OCI-LY1 (cell line): ENCODE results near the gene NR6A1.

ENCODE experiments used
- H2AFZ ChIP-seq: fragments of 200-600 bp; sonication (generic), shearing (Covaris generic); 2 replicates; pipeline ENCODE4 v1.6.0; 2014; ENCODE audit warnings: antibody characterized with exemption, mild to moderate bottlenecking, low read length
- H3F3A ChIP-seq: fragments of 200-600 bp; sonication (generic), shearing (Covaris generic); 2 replicates; pipeline ENCODE4 v1.6.0; 2014; ENCODE audit warnings: mild to moderate bottlenecking, antibody characterized with exemption, low read length, moderate library complexity; ENCODE audit not compliant: insufficient read depth
- H3K27ac ChIP-seq: fragments of 200-600 bp; sonication (generic); 2 replicates; pipeline ENCODE4 v1.5.1; 2014; ENCODE audit warnings: low read length, mixed run types, mild to moderate bottlenecking, low read depth; ENCODE audit not compliant: poor library complexity, severe bottlenecking
- H3K27me3 ChIP-seq: fragments of 200-600 bp; sonication (generic); 2 replicates; pipeline ENCODE4 v1.6.0; 2014; ENCODE audit warnings: antibody characterized with exemption, mild to moderate bottlenecking, low read length, moderate library complexity; ENCODE audit not compliant: insufficient read depth
- H3K36me3 ChIP-seq: fragments of 200-600 bp; sonication (generic); 2 replicates; pipeline ENCODE4 v1.6.1; 2014; ENCODE audit warnings: mild to moderate bottlenecking, antibody characterized with exemption, low read length, moderate library complexity, mixed read lengths; ENCODE audit not compliant: insufficient read depth
- H3K4me1 ChIP-seq: fragments of 200-600 bp; sonication (generic); 2 replicates; pipeline ENCODE4 v1.5.1; 2014; ENCODE audit warnings: mild to moderate bottlenecking, low read length, moderate library complexity; ENCODE audit not compliant: insufficient read depth, severe bottlenecking
- H3K4me2 ChIP-seq: fragments of 200-600 bp; sonication (generic), shearing (Covaris generic); 2 replicates; pipeline ENCODE4 v1.6.1; 2014; ENCODE audit warnings: low read length
- H3K4me3 ChIP-seq: fragments of 200-600 bp; sonication (generic); 2 replicates; pipeline ENCODE4 v1.5.1; 2014; ENCODE audit warnings: low read length, low read depth, mild to moderate bottlenecking, mixed read lengths; ENCODE audit not compliant: poor library complexity, severe bottlenecking
- H3K79me2 ChIP-seq: fragments of 200-600 bp; shearing (Covaris generic); 2 replicates; pipeline ENCODE4 v1.6.1; 2016; ENCODE audit warnings: mixed run types, low read length, mixed read lengths; ENCODE audit not compliant: insufficient read depth
- H3K9ac ChIP-seq: fragments of 200-600 bp; sonication (generic), shearing (Covaris generic); 2 replicates; pipeline ENCODE4 v1.6.1; 2014; ENCODE audit warnings: mild to moderate bottlenecking, low read length, mixed read lengths
- H3K9me2 ChIP-seq: fragments of 200-600 bp; sonication (generic), shearing (Covaris generic); 2 replicates; pipeline ENCODE4 v1.6.1; 2014; ENCODE audit warnings: low read depth, mild to moderate bottlenecking, low read length, mixed read lengths
- H3K9me3 ChIP-seq: fragments of 200-600 bp; shearing (Covaris generic); 2 replicates; pipeline ENCODE4 v1.6.1; 2014; ENCODE audit warnings: low read length, mixed read lengths
- H4K20me1 ChIP-seq: fragments of 200-600 bp; sonication (generic), shearing (Covaris generic); 2 replicates; pipeline ENCODE4 v1.6.0; 2016; ENCODE audit warnings: mild to moderate bottlenecking, low read length; ENCODE audit not compliant: insufficient read depth
- CTCF ChIP-seq: fragments of 200-600 bp; sonication (generic), shearing (Covaris generic); IDR thresholded peaks from 2 replicates; pipeline ENCODE4 v1.5.1; 2017; ENCODE audit warnings: mild to moderate bottlenecking, antibody characterized with exemption, low read length, moderate library complexity, mixed read lengths
- EZH2 ChIP-seq: fragments of 200-600 bp; sonication (generic), shearing (Covaris generic); IDR thresholded peaks from 2 replicates; pipeline ENCODE4 v1.8.0; 2017; ENCODE audit warnings: borderline replicate concordance, mixed run types, mild to moderate bottlenecking, antibody characterized with exemption, low read length, moderate library complexity, mixed read lengths

The NR6A1 gene

GRCh38 chr9:124628741-124629140 is 142.4 kb downstream of the NR6A1 start:
- no peak overlapping the region for H3K4me2 ChIP-seq

GRCh38 chr9:124626276-124626675 is 144.8 kb downstream of the NR6A1 start:
- H3K36me3 ChIP-seq: no peaks in the 10 kb centered on the region
- H3K9me3 ChIP-seq: no peaks in the 10 kb centered on the region
- no peaks in the 10 kb centered on the region for H3K27me3 ChIP-seq
- no peaks in the 10 kb centered on the region for H3K4me1 ChIP-seq
- no peak overlapping the region for H2AFZ ChIP-seq
- no peak overlapping the region for H3K4me3 ChIP-seq
- no peaks in the 10 kb centered on the region for H3K79me2 ChIP-seq
- no peak overlapping the region for H3K4me2 ChIP-seq
- no peaks in the 10 kb centered on the region for H4K20me1 ChIP-seq
- H3K9ac ChIP-seq: no peak overlapping the region
- no peak for TF ChIP-seq EZH2
- no peak for TF ChIP-seq CTCF
- no peaks in the 10 kb centered on the region for H3F3A ChIP-seq
- no peak overlapping the region for H3K27ac ChIP-seq
- H3K9me2 ChIP-seq: no peaks in the 10 kb centered on the region

More at GRCh38 chr9:124628741-124629140, 142.4 kb downstream of the NR6A1 start:
- Histone ChIP-seq H3K9me2 (no peaks in the 10 kb centered on the region), H4K20me1 (no peaks in the 10 kb centered on the region), H3K9ac (no peak overlapping the region), H3K27ac (no peak overlapping the region), H3F3A (no peaks in the 10 kb centered on the region), H3K4me3 (no peak overlapping the region), H3K36me3 (no peaks in the 10 kb centered on the region), H3K4me1 (no peaks in the 10 kb centered on the region), H2AFZ (no peak overlapping the region), H3K79me2 (no peaks in the 10 kb centered on the region), H3K27me3 (no peaks in the 10 kb centered on the region), H3K9me3 (no peaks in the 10 kb centered on the region)
- TF ChIP-seq CTCF (no peak), EZH2 (no peak)

GRCh38 chr9:124625087-124625486 is 146.0 kb downstream of the NR6A1 start:
- Histone ChIP-seq H3F3A (no peaks in the 10 kb centered on the region), H3K27me3 (no peaks in the 10 kb centered on the region), H4K20me1 (no peaks in the 10 kb centered on the region), H3K79me2 (no peaks in the 10 kb centered on the region), H3K9ac (no peak overlapping the region), H3K4me3 (no peak overlapping the region), H3K27ac (no peak overlapping the region), H3K9me3 (no peaks in the 10 kb centered on the region), H3K9me2 (no peaks in the 10 kb centered on the region), H2AFZ (no peak overlapping the region), H3K4me1 (no peaks in the 10 kb centered on the region), H3K4me2 (no peak overlapping the region), H3K36me3 (no peaks in the 10 kb centered on the region)
- TF ChIP-seq EZH2 (no peak), CTCF (no peak)
